GM12878 (cell line): ENCODE results near the gene PGAP6.

Experiments
- CBX3 ChIP-seq: fragments of 200-600 bp; sonication (generic); IDR thresholded peaks from 2 replicates; pipeline ENCODE4 v1.6.1; 2016; ENCODE audit warnings: low read depth, borderline replicate concordance
- ETV6 ChIP-seq, 2 experiments: fragments of 450-650 bp in 1 of 2; IDR thresholded peaks in 1 of 2; conservative IDR thresholded peaks in 1 of 2; 2 replicates each; pipeline ENCODE4 v1.6.1; 2014; ENCODE audit warnings: antibody characterized with exemption in 1 of 2, borderline replicate concordance in 1 of 2, low read depth in 1 of 2, mild to moderate bottlenecking in 1 of 2, moderate library complexity in 1 of 2
- HDAC2 ChIP-seq: fragments of 200-600 bp; sonication (generic); IDR thresholded peaks from 2 replicates; pipeline ENCODE4 v1.6.1; 2017
- JUND ChIP-seq: IDR thresholded peaks from 2 replicates; pipeline ENCODE4 v1.6.1; 2012; ENCODE audit warnings: low read depth, mild to moderate bottlenecking, low read length, improper control_type of control experiment, moderate library complexity
- RAD21 ChIP-seq: IDR thresholded peaks from 2 replicates; pipeline ENCODE4 v1.6.1; 2011; ENCODE audit warnings: mild to moderate bottlenecking, low read depth, low read length, moderate library complexity; ENCODE audit not compliant: insufficient read depth
- SREBF2 ChIP-seq: IDR thresholded peaks from 2 replicates; pipeline ENCODE4 v1.6.1; 2012; ENCODE audit warnings: mild to moderate bottlenecking, low read length
- TF ChIP-seq, protein P1 (sequence below): IDR thresholded peaks from 2 replicates; pipeline ENCODE4 v1.6.1; 2012; ENCODE audit warnings: mild to moderate bottlenecking, low read depth, low read length

DNA sequence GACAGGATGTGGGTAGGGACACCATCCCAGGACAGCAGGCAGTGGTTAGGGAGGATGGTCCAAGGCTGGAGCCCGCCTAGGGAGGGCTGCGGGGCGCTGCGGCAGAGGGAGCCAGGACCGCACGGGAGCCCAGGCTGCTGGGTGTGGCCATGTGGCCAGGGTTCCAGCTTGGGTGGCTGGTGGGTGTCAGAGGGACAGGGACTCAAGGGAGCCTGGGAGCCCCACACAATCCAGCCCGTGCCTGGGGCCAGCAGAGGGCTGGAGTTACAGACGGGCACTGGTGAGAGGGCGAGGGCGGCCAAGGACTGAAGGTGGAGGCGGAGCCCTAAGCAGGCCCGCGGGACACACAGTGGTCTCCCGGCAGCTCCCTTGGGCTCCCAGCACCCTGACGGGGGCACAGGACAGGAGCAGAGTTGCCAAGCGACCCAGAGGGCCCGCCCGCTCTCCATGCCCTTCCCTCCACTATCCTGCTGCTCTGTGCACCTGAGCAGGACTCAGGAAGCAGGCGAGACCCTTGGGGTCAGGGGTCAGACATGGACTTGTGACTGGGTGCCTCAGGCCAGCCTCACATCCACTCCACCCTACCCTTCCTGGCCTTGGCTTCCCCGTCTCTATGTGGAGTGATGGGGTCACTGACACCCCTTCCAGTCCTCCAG lies 18.5 kb downstream of the PGAP6 start:
- TF ChIP-seq CBX3 = no peak
- no peak for TF ChIP-seq SREBF2
- no peak for TF ChIP-seq JUND
- TF ChIP-seq RAD21 = no peak
- no peak for TF ChIP-seq HDAC2
- TF ChIP-seq, protein P1, sequence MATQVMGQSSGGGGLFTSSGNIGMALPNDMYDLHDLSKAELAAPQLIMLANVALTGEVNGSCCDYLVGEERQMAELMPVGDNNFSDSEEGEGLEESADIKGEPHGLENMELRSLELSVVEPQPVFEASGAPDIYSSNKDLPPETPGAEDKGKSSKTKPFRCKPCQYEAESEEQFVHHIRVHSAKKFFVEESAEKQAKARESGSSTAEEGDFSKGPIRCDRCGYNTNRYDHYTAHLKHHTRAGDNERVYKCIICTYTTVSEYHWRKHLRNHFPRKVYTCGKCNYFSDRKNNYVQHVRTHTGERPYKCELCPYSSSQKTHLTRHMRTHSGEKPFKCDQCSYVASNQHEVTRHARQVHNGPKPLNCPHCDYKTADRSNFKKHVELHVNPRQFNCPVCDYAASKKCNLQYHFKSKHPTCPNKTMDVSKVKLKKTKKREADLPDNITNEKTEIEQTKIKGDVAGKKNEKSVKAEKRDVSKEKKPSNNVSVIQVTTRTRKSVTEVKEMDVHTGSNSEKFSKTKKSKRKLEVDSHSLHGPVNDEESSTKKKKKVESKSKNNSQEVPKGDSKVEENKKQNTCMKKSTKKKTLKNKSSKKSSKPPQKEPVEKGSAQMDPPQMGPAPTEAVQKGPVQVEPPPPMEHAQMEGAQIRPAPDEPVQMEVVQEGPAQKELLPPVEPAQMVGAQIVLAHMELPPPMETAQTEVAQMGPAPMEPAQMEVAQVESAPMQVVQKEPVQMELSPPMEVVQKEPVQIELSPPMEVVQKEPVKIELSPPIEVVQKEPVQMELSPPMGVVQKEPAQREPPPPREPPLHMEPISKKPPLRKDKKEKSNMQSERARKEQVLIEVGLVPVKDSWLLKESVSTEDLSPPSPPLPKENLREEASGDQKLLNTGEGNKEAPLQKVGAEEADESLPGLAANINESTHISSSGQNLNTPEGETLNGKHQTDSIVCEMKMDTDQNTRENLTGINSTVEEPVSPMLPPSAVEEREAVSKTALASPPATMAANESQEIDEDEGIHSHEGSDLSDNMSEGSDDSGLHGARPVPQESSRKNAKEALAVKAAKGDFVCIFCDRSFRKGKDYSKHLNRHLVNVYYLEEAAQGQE = no peak
- TF ChIP-seq ETV6 (conservative IDR thresholded peaks at IDR 0.05 in 1 of 2, IDR thresholded peaks at IDR 0.05 in 1 of 2; ENCODE audit: borderline replicate concordance in 1 of 2, low read depth in 1 of 2) = no peak
